HG03039 (cell line): ENCODE results near the gene ZNF845.
"Not testable (repeated sequence)": the region's sequence is repeated elsewhere in the genome, so short reads cannot be mapped to it uniquely, and the experiment has no call there.

Source experiments
- ATAC-seq: cut with Tn5 transposase; IDR thresholded peaks from one replicate; pipeline ENCODE4 v1.9.1; 2021; ENCODE audit warnings: mild to moderate bottlenecking, moderate library complexity; ENCODE audit not compliant: unreplicated experiment

Gene ZNF845

GRCh38 chr19:53333463-53334449 lies at the start of gene ZNF845:
TSS of gene ZNF845 (plus strand) at chr19:53333749. CDS start at chr19:53341308, 7,559 bp downstream.
- peak; percentile 89 for ATAC-seq

- ATAC-seq = no peak
Observed at GRCh38 chr19:53285087-53285486, 48.5 kb upstream of the ZNF845 start.

GRCh38 chr19:53290758-53291549 lies 42.6 kb upstream of the ZNF845 start:
- ATAC-seq = no peak

- ATAC-seq = no peak
Observed at GRCh38 chr19:53294786-53295441, 38.6 kb upstream of the ZNF845 start.

GRCh38 chr19:53301341-53301740 lies 32.2 kb upstream of the ZNF845 start:
- not testable (repeated sequence) for ATAC-seq

GRCh38 chr19:53308339-53308811 lies 25.2 kb upstream of the ZNF845 start:
- no peak for ATAC-seq

- no peak for ATAC-seq
Observed at GRCh38 chr19:53311044-53311443, 22.5 kb upstream of the ZNF845 start.

- no peak for ATAC-seq
Observed at GRCh38 chr19:53311897-53312296, 21.7 kb upstream of the ZNF845 start.

- no peak for ATAC-seq
Observed at GRCh38 chr19:53328967-53329366, 4.6 kb upstream of the ZNF845 start.

GRCh38 chr19:53332484-53332883 lies 1.1 kb upstream of the ZNF845 start:
- ATAC-seq = no peak

- ATAC-seq = no peak
Observed at GRCh38 chr19:53333066-53333462, 485 bp upstream of the ZNF845 start.

- not testable (repeated sequence) for ATAC-seq
Observed at GRCh38 chr19:53344403-53344802, 10.9 kb downstream of the ZNF845 start.

GRCh38 chr19:53355739-53356138 lies 22.2 kb downstream of the ZNF845 start:
- no peak for ATAC-seq

GRCh38 chr19:53357821-53358581 lies 24.5 kb downstream of the ZNF845 start:
- ATAC-seq = no peak

GRCh38 chr19:53360056-53360455 lies 26.5 kb downstream of the ZNF845 start:
- not testable (repeated sequence) for ATAC-seq

- ATAC-seq = peak; percentile 90
Observed at GRCh38 chr19:53365134-53365898, 31.8 kb downstream of the ZNF845 start, which contains the start of gene ZNF525. TSS of gene ZNF525 (plus strand) at chr19:53365705. CDS start at chr19:53372282, 6,577 bp downstream.

- peak; percentile 21 for ATAC-seq
Observed at GRCh38 chr19:53365899-53366493, 32.4 kb downstream of the ZNF845 start.

- no peak for ATAC-seq
Observed at GRCh38 chr19:53372196-53372595, 38.6 kb downstream of the ZNF845 start.

GRCh38 chr19:53374288-53374687 lies 40.7 kb downstream of the ZNF845 start:
- ATAC-seq = no peak
